CD4-positive, alpha-beta T cell (primary cell): ENCODE data around the gene STAT2. TPM values are rescaled to one million over a fixed set of nuclear protein-coding genes. Genes with fewer than 3 reads are reported as not detected.
"Not testable (repeated sequence)": the region's sequence is repeated elsewhere in the genome, so short reads cannot be mapped to it uniquely, and the experiment has no call there.

ENCODE experiments used
- ATAC-seq: fragments of 200-7000 bp; cut with Tn5 transposase; one replicate; pipeline ENCODE4 v1.10.0; 2022; ENCODE audit warnings: mild to moderate bottlenecking; ENCODE audit not compliant: poor library complexity
- CTCF ChIA-PET: fragments of 350-600 bp; sonication (Branson Sonifier 250); formaldehyde crosslinking; loops from one replicate; lab custom pipeline; 2021; ENCODE audit warnings: antibody characterized with exemption, inconsistent platforms; lab: Charles Lee
- POLR2A ChIA-PET: fragments of 350-600 bp; sonication (Branson Sonifier 250); formaldehyde crosslinking; loops from one replicate; lab custom pipeline; 2021; ENCODE audit warnings: antibody characterized with exemption, inconsistent platforms; lab: Charles Lee
- DNase-seq, 14 experiments: peaks; one replicate each; pipeline ENCODE4 v3.0.0-alpha.2; 2013 to 2020; ENCODE audit warnings: mixed read lengths in 2 of 14
- H3K27ac ChIP-seq, 2 donors: one replicate each; pipeline versions ENCODE4 v1.5.1 to v1.7.0; 2013; ENCODE audit warnings: low read length in 2 of 2, low read depth in 1 of 2, mild to moderate bottlenecking in 1 of 2
- H3K27me3 ChIP-seq, 2 experiments: 1 replicate in 1 of 2; 2 replicates in 1 of 2; pipeline versions ENCODE4 v1.6.1 to v1.7.0; 2013; ENCODE audit warnings: low read length in 2 of 2, control low read depth in 1 of 2, mild to moderate bottlenecking in 1 of 2, moderate library complexity in 1 of 2; ENCODE audit not compliant: insufficient read depth in 2 of 2, control insufficient read depth in 1 of 2
- H3K36me3 ChIP-seq: one replicate; pipeline ENCODE4 v1.6.1; 2013; ENCODE audit warnings: low read length, control low read depth; ENCODE audit not compliant: insufficient read depth
- H3K4me1 ChIP-seq: one replicate; pipeline ENCODE4 v1.6.1; 2013; ENCODE audit warnings: low read length, control low read depth; ENCODE audit not compliant: insufficient read depth
- H3K4me3 ChIP-seq: one replicate; pipeline ENCODE4 v1.5.1; 2013; ENCODE audit warnings: mild to moderate bottlenecking, low read length, moderate library complexity
- H3K9me3 ChIP-seq, 2 experiments: 1 replicate in 1 of 2; 2 replicates in 1 of 2; pipeline versions ENCODE4 v1.6.1 to v1.7.0; 2013; ENCODE audit warnings: low read length in 2 of 2, mild to moderate bottlenecking in 2 of 2, control low read depth in 1 of 2, moderate library complexity in 1 of 2; ENCODE audit not compliant: control insufficient read depth in 1 of 2, insufficient read depth in 1 of 2
- H3K27ac Mint-ChIP-seq: one replicate; pipeline ENCODE4 v1.8.0; 2020; ENCODE audit warnings: mixed read lengths
- H3K27me3 Mint-ChIP-seq: one replicate; pipeline ENCODE4 v1.8.0; 2021; ENCODE audit warnings: mixed read lengths
- H3K36me3 Mint-ChIP-seq: one replicate; pipeline ENCODE4 v1.8.0; 2021; ENCODE audit warnings: low read depth, mixed read lengths
- H3K4me1 Mint-ChIP-seq: one replicate; pipeline ENCODE4 v1.8.0; 2021; ENCODE audit warnings: low read depth, mixed read lengths
- H3K4me3 Mint-ChIP-seq: one replicate; pipeline ENCODE4 v1.8.0; 2020; ENCODE audit warnings: mild to moderate bottlenecking, mixed read lengths
- H3K9me3 Mint-ChIP-seq: one replicate; pipeline ENCODE4 v1.8.0; 2020; ENCODE audit warnings: mixed read lengths
- intact Hi-C, 2 experiments: fragments of 100-400 bp; cut with DNase I in 1 of 2; cut with micrococcal nuclease in 1 of 2; formaldehyde crosslinking; loops; one replicate each; pipeline versions ENCODE4 v1.15.1 to v1.9.0; 2023 to 2025; cut with DNase I, micrococcal nuclease
- total RNA-seq, 174 experiments: library from RNA in 2 of 174; stranded (reverse) in 2 of 174; gene quantifications; one replicate each; pipeline ENCODE4 v1.2.3 and lab custom pipeline; 2021 to 2026
- TF ChIP-seq, protein P1 (sequence below): fragments of 200-600 bp; IDR thresholded peaks from one replicate; pipeline ENCODE4 v1.8.0; 2022; ENCODE audit warnings: antibody characterized with exemption, mild to moderate bottlenecking

Gene STAT2
- total RNA-seq, 2 experiments from 2014 or later: 114 to 125 TPM

DNA sequence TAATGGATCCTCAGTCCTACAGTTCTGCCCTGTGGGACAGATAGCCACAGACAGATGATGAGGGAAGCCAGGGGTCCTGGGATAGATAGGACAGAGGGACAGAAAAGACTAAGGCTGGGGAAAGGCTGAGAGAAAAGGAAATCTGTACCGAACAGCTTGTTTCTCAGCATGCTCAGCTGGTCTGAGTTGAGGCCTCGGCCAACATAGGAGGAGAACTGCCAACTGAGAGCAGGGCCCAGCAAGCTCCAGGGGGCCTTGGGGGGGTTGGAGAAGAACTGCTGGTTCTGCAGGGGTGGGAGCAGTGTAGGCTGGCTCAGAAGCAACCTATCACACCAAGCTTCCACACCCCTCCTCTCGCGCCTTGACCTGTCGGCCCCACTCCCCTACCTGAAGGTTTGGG is 11.1 kb downstream of the STAT2 start:
- intact Hi-C loops: no loop called here
- no peak overlapping the region for H3K27ac Mint-ChIP-seq
- H3K4me1 Mint-ChIP-seq: no peaks in the 10 kb centered on the region
- DNase-seq: no peak
- H3K36me3 ChIP-seq: peaks cover 78% of the 10 kb centered on the region
- no peaks in the 10 kb centered on the region for H3K27me3 ChIP-seq
- no peaks in the 10 kb centered on the region for H3K9me3 Mint-ChIP-seq
- TF ChIP-seq, protein P1, sequence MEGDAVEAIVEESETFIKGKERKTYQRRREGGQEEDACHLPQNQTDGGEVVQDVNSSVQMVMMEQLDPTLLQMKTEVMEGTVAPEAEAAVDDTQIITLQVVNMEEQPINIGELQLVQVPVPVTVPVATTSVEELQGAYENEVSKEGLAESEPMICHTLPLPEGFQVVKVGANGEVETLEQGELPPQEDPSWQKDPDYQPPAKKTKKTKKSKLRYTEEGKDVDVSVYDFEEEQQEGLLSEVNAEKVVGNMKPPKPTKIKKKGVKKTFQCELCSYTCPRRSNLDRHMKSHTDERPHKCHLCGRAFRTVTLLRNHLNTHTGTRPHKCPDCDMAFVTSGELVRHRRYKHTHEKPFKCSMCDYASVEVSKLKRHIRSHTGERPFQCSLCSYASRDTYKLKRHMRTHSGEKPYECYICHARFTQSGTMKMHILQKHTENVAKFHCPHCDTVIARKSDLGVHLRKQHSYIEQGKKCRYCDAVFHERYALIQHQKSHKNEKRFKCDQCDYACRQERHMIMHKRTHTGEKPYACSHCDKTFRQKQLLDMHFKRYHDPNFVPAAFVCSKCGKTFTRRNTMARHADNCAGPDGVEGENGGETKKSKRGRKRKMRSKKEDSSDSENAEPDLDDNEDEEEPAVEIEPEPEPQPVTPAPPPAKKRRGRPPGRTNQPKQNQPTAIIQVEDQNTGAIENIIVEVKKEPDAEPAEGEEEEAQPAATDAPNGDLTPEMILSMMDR: no peak
- no peaks in the 10 kb centered on the region for H3K27me3 Mint-ChIP-seq
- H3K36me3 Mint-ChIP-seq: peaks cover 68% of the 10 kb centered on the region
- ChIA-PET CTCF (no interaction called here), POLR2A (interaction anchor here (0.7 to 2.7 kb wide), 2 partner anchors 10 to 11 kb away, joined by 3 to 15 read pairs; partner anchors contain the start of genes IL23A and STAT2)
- no peak for ATAC-seq
- H3K9me3 ChIP-seq: no peaks in the 10 kb centered on the region
- no peak overlapping the region for H3K4me3 ChIP-seq
- no peak overlapping the region for H3K27ac ChIP-seq
- no peak overlapping the region for H3K4me3 Mint-ChIP-seq
- no peaks in the 10 kb centered on the region for H3K4me1 ChIP-seq

DNA sequence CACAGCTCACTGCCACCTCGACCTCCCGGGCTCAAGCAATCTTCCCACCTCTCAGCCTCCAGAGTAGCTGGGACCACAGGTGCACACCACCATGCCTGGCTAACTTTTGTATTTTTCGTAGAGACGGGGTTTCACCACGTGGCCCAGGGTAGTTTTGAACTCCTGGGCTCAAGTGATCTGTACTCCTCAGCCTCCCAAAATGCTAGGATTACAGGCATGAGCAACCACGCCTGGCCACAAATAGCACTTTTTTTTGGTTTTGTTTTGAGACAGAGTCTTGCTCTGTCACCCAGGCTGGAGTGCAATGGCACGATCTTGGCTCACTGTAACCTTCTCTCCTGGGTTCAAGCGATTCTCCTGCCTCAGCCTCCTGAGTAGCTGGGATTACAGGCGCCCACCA is 12.7 kb downstream of the STAT2 start:
- ATAC-seq, intact Hi-C loops, DNase-seq, H3K9me3 Mint-ChIP-seq, H3K27ac ChIP-seq, H3K9me3 ChIP-seq, H3K4me3 ChIP-seq, H3K27me3 ChIP-seq, H3K4me3 Mint-ChIP-seq, H3K27me3 Mint-ChIP-seq, H3K27ac Mint-ChIP-seq, H3K4me1 ChIP-seq, H3K4me1 Mint-ChIP-seq: not testable (repeated sequence)
- CTCF ChIA-PET: interaction anchor here (0.8 to 1.5 kb wide), 8 partner anchors 10 to 121 kb away, joined by 3 to 8 read pairs (median 4); partner anchors contain the start of genes CNPY2, PAN2, SPRYD4 and STAT2
- POLR2A ChIA-PET: interaction anchor here (1.2 to 2.7 kb wide), 3 partner anchors 8 to 31 kb away, joined by 5 to 15 read pairs (median 6); partner anchors contain the start of genes CNPY2, IL23A and STAT2
- peaks cover 81% of the 10 kb centered on the region for H3K36me3 ChIP-seq
- H3K36me3 Mint-ChIP-seq: peaks cover 81% of the 10 kb centered on the region

DNA sequence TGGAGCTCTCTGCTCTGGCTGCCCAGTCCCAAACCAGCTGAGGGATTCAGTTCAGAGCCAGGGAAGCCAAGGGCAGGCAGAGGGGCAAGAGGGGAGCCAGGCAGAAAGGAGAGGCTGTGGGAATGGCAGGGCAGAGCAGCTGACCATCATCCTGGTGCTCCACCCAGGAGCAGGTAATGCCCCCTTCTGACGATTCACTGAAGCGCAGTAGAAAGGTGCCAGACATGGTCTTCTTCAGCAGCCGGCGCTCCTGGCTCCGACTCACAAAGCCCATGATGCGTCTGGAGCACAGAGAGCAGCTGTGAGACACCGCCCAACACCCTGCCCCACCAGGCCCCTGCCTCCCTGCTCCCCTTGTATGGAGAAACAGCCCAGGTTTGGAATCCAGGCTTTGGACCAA is 13.2 kb downstream of the STAT2 start:
- CTCF ChIA-PET: interaction anchor here (0.8 to 1.5 kb wide), 8 partner anchors 9 to 122 kb away, joined by 3 to 8 read pairs (median 4); partner anchors contain the start of genes CNPY2, PAN2, SPRYD4 and STAT2
- H3K27ac ChIP-seq: no peak overlapping the region

DNA sequence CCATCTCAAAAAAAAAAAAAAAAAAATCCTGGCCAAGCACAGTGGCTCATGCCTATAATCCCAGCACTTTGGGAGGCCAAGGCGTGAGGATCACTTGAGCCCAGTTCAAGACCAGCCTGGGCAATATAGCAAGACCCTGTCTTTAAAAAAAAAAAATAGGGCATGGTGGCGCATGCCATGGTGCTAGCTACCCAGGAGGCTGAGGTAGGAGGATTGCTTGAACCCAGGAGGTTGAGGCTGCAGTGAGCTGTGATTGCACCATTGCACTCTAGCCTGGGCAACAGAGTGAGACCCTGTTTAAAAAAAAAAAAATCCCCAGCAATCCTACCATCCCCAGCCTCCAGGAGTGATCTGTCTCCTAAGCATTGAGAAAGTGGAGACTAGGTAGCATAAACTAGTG is 17.6 kb downstream of the STAT2 start:
- peaks cover 66% of the 10 kb centered on the region for H3K36me3 Mint-ChIP-seq
- not testable (repeated sequence) for H3K9me3 Mint-ChIP-seq
- POLR2A ChIA-PET: interaction anchor here (1.0 to 4.3 kb wide), 4 partner anchors 9 to 82 kb away, joined by 3 to 33 read pairs (median 6); partner anchors contain the start of genes CNPY2 and STAT2

More for the DNA sequence above, 13.2 kb downstream of the STAT2 start:
- ATAC-seq (no peak), DNase-seq (peak in 4 of 14 experiments; percentile 14 to 54 (median 30))
- Mint-ChIP-seq H3K4me1 (peaks cover under 1% of the 10 kb centered on the region), H3K9me3 (no peaks in the 10 kb centered on the region), H3K27me3 (no peaks in the 10 kb centered on the region), H3K4me3 (no peak overlapping the region), H3K27ac (no peak overlapping the region), H3K36me3 (peaks cover 81% of the 10 kb centered on the region)
- Histone ChIP-seq H3K4me3 (no peak overlapping the region), H3K27me3 (no peaks in the 10 kb centered on the region), H3K4me1 (peaks cover under 1% of the 10 kb centered on the region), H3K36me3 (peaks cover 78% of the 10 kb centered on the region), H3K9me3 (no peaks in the 10 kb centered on the region)
- intact Hi-C loops: no loop called here
- POLR2A ChIA-PET: interaction anchor here (1.2 to 2.7 kb wide), 3 partner anchors 8 to 31 kb away, joined by 5 to 15 read pairs (median 6); partner anchors contain the start of genes CNPY2, IL23A and STAT2
- TF ChIP-seq, protein P1: no peak

More for the DNA sequence above, 17.6 kb downstream of the STAT2 start:
- H3K4me3 Mint-ChIP-seq, H3K27ac ChIP-seq, H3K9me3 ChIP-seq, intact Hi-C loops, H3K27me3 Mint-ChIP-seq, DNase-seq, H3K4me3 ChIP-seq, ATAC-seq, H3K27me3 ChIP-seq: not testable (repeated sequence)
- CTCF ChIA-PET: interaction anchor here (0.8 to 1.3 kb wide), 3 partner anchors 16 to 122 kb away, joined by 3 to 4 read pairs (median 3); partner anchors contain the start of gene STAT2
- H3K36me3 ChIP-seq: peaks cover 52% of the 10 kb centered on the region
- H3K4me1 Mint-ChIP-seq: peaks cover 39% of the 10 kb centered on the region
- peak overlapping the region; percentile 5 for H3K27ac Mint-ChIP-seq
- H3K4me1 ChIP-seq: peaks cover 37% of the 10 kb centered on the region
